SK-N-SH treated with all-trans-retinoic acid at 6 μM for 48 hours (cell line): ENCODE measurements around the gene FBXO33.

Source experiments
- ATAC-seq: fragments of 200-7000 bp; cut with Tn5 transposase; 3 replicates; pipeline ENCODE4 v1.9.1; 2020; ENCODE audit warnings: mild to moderate bottlenecking, moderate library complexity
- ARNTL ChIP-seq: fragments of 450-650 bp; formaldehyde crosslinking; IDR thresholded peaks from 2 replicates; pipeline ENCODE4 v1.5.0; 2020; ENCODE audit warnings: low read depth, mild to moderate bottlenecking, moderate library complexity, borderline replicate concordance
- BACH2 ChIP-seq: fragments of 250-450 bp; sonication (Bioruptor Pico); IDR thresholded peaks from 2 replicates; pipeline ENCODE4 v1.9.0; 2021; ENCODE audit warnings: mild to moderate bottlenecking, borderline replicate concordance
- CSDC2 ChIP-seq: fragments of 250-450 bp; sonication (Bioruptor Pico); IDR thresholded peaks from 2 replicates; pipeline ENCODE4 v1.5.0; 2020; ENCODE audit warnings: mild to moderate bottlenecking, moderate library complexity
- ESRRG ChIP-seq: fragments of 250-450 bp; sonication (Bioruptor Pico); IDR thresholded peaks from 2 replicates; pipeline ENCODE4 v1.6.1; 2021; ENCODE audit warnings: mild to moderate bottlenecking
- GLIS3 ChIP-seq: fragments of 250-450 bp; sonication (Bioruptor Pico); IDR thresholded peaks from 2 replicates; pipeline ENCODE4 v1.5.0; 2020; ENCODE audit warnings: mild to moderate bottlenecking, moderate library complexity
- ISL1 ChIP-seq: fragments of 250-450 bp; sonication (Bioruptor Pico); IDR thresholded peaks from 2 replicates; pipeline ENCODE4 v2.1.2; 2022; ENCODE audit warnings: mild to moderate bottlenecking, moderate library complexity
- OSR1 ChIP-seq: fragments of 250-450 bp; sonication (Bioruptor Pico); IDR thresholded peaks from 2 replicates; pipeline ENCODE4 v1.8.0; 2022; ENCODE audit warnings: moderate library complexity, mild to moderate bottlenecking, inconsistent platforms
- PPARA ChIP-seq: fragments of 250-450 bp; sonication (Bioruptor Pico); IDR thresholded peaks from 2 replicates; pipeline ENCODE4 v1.5.0; 2020; ENCODE audit warnings: mild to moderate bottlenecking, borderline replicate concordance
- RARB ChIP-seq: fragments of 250-450 bp; sonication (Bioruptor Pico); IDR thresholded peaks from 2 replicates; pipeline ENCODE4 v1.8.0; 2021; ENCODE audit warnings: mild to moderate bottlenecking, moderate library complexity
- SNAI2 ChIP-seq: fragments of 250-450 bp; sonication (Bioruptor Pico); IDR thresholded peaks from 2 replicates; pipeline ENCODE4 v1.5.0; 2020; ENCODE audit warnings: mild to moderate bottlenecking, moderate library complexity
- TCF4 ChIP-seq: fragments of 250-450 bp; sonication (Bioruptor Pico); IDR thresholded peaks from 2 replicates; pipeline ENCODE4 v1.8.0; 2021; ENCODE audit warnings: mild to moderate bottlenecking, moderate library complexity, borderline replicate concordance
- TOX ChIP-seq: fragments of 250-450 bp; sonication (Bioruptor Pico); IDR thresholded peaks from 2 replicates; pipeline ENCODE4 v1.8.0; 2021; ENCODE audit warnings: mild to moderate bottlenecking, moderate library complexity, borderline replicate concordance
- ZC3H10 ChIP-seq: fragments of 250-450 bp; sonication (Bioruptor Pico); IDR thresholded peaks from 2 replicates; pipeline ENCODE4 v1.5.1; 2021; ENCODE audit warnings: mild to moderate bottlenecking, moderate library complexity
- ZFP30 ChIP-seq: fragments of 450-650 bp; formaldehyde crosslinking; IDR thresholded peaks from 2 replicates; pipeline ENCODE4 v1.5.0; 2022; ENCODE audit warnings: mild to moderate bottlenecking, moderate library complexity
- ZNF565 ChIP-seq: fragments of 450-650 bp; formaldehyde crosslinking; conservative IDR thresholded peaks from 2 replicates; pipeline ENCODE4 v1.5.0; 2020; ENCODE audit warnings: low read depth, mild to moderate bottlenecking, moderate library complexity
- ZNF70 ChIP-seq: fragments of 450-650 bp; formaldehyde crosslinking; IDR thresholded peaks from 2 replicates; pipeline ENCODE4 v1.5.0; 2020; ENCODE audit warnings: mild to moderate bottlenecking, moderate library complexity
- ZNF8 ChIP-seq: fragments of 450-650 bp; formaldehyde crosslinking; IDR thresholded peaks from 2 replicates; pipeline ENCODE4 v1.5.0; 2020; ENCODE audit warnings: mild to moderate bottlenecking, moderate library complexity
- TF ChIP-seq, protein P1 (sequence below): fragments of 250-450 bp; sonication (Bioruptor Pico); IDR thresholded peaks from 2 replicates; pipeline ENCODE4 v1.8.0; 2020; ENCODE audit warnings: mild to moderate bottlenecking, moderate library complexity, borderline replicate concordance
- TF ChIP-seq, protein P2 (sequence below): fragments of 250-450 bp; sonication (Bioruptor Pico); IDR thresholded peaks from 2 replicates; pipeline ENCODE4 v1.8.0; 2021; ENCODE audit warnings: low read depth, mild to moderate bottlenecking, moderate library complexity, borderline replicate concordance
- TF ChIP-seq, protein P3 (sequence below): fragments of 250-450 bp; sonication (Bioruptor Pico); IDR thresholded peaks from 2 replicates; pipeline ENCODE4 v1.5.1; 2021; ENCODE audit warnings: mild to moderate bottlenecking, moderate library complexity
- TF ChIP-seq, protein P4 (sequence below): fragments of 250-450 bp; sonication (Bioruptor Pico); IDR thresholded peaks from 2 replicates; pipeline ENCODE4 v1.5.1; 2020; ENCODE audit warnings: low read depth, mild to moderate bottlenecking, moderate library complexity

The FBXO33 gene

DNA sequence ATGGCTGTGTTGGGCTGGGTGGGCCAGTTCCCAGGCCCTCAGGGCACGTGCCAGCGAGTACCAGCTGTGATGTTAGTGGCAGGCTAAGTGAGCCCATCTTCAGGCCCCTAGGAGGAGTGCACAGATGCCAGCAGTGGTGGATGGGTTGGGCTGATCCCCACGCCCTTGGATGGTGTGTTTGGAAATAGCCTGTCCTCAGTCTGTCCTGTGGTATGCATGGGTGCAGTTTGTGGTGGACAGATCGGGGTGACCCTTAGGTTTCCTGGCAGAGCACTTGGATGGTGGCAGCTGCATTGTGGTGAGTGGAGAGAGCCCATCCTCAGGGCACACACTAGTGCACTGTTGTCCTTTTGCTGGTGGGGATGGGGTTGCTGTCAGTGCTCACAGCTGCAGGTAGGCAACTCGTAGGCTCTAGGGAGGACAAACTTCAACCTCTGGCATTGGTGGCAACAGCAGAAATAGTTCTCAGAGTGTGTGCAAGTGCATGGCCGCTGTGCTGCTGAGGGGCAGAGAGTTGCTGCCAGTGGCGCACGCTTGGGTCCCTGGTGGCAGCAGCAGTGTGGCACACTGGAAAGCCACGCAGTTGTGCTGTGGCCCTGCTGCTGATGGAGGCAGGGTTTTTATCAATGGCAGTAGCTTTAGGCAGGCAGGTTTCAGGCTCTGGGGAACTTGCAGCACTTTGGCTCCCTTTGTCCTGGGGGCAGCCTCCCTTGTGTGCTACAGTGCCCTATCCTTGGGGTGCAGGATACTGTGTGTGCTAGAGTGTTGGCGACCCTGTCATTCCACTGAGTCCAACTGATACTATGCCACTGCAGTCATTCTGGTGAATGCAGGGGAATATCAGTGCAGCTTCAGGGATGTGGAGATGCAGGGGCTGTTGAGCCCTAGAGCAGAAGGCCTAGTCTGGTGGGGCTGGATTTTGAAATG is 65.5 kb downstream of the FBXO33 start:
- ATAC-seq: no peak

DNA sequence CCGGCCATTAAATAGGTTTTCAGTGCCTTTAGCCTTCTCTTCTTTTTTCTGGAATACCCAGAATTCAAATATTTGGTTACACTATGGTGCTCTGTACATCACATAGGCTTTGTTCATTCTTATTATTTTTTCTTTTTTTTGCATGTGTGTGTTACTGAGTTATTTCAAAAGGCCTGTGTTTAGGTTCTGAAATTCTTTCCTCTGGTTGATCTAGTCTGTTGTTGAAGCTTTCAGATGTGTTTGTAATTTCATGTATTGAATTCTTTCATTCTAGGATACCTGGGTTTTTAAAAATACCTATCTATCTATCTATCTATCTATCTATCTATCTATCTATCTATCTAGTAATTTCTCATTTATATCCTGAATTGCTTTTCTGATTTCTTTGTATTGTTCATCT is 66.9 kb downstream of the FBXO33 start:
- TF ChIP-seq ISL1 (CRISPR knock-in tag) (no peak), ZNF8 (CRISPR knock-in tag) (no peak), CSDC2 (CRISPR knock-in tag) (no peak), RARB (CRISPR knock-in tag) (no peak)
- TF ChIP-seq, protein P1, sequence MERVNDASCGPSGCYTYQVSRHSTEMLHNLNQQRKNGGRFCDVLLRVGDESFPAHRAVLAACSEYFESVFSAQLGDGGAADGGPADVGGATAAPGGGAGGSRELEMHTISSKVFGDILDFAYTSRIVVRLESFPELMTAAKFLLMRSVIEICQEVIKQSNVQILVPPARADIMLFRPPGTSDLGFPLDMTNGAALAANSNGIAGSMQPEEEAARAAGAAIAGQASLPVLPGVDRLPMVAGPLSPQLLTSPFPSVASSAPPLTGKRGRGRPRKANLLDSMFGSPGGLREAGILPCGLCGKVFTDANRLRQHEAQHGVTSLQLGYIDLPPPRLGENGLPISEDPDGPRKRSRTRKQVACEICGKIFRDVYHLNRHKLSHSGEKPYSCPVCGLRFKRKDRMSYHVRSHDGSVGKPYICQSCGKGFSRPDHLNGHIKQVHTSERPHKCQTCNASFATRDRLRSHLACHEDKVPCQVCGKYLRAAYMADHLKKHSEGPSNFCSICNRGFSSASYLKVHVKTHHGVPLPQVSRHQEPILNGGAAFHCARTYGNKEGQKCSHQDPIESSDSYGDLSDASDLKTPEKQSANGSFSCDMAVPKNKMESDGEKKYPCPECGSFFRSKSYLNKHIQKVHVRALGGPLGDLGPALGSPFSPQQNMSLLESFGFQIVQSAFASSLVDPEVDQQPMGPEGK: no peak
- TF ChIP-seq, protein P2, sequence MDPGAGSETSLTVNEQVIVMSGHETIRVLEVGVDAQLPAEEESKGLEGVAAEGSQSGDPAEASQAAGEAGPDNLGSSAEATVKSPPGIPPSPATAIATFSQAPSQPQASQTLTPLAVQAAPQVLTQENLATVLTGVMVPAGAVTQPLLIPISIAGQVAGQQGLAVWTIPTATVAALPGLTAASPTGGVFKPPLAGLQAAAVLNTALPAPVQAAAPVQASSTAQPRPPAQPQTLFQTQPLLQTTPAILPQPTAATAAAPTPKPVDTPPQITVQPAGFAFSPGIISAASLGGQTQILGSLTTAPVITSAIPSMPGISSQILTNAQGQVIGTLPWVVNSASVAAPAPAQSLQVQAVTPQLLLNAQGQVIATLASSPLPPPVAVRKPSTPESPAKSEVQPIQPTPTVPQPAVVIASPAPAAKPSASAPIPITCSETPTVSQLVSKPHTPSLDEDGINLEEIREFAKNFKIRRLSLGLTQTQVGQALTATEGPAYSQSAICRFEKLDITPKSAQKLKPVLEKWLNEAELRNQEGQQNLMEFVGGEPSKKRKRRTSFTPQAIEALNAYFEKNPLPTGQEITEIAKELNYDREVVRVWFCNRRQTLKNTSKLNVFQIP (CRISPR knock-in tag): no peak
- TF ChIP-seq, protein P3, sequence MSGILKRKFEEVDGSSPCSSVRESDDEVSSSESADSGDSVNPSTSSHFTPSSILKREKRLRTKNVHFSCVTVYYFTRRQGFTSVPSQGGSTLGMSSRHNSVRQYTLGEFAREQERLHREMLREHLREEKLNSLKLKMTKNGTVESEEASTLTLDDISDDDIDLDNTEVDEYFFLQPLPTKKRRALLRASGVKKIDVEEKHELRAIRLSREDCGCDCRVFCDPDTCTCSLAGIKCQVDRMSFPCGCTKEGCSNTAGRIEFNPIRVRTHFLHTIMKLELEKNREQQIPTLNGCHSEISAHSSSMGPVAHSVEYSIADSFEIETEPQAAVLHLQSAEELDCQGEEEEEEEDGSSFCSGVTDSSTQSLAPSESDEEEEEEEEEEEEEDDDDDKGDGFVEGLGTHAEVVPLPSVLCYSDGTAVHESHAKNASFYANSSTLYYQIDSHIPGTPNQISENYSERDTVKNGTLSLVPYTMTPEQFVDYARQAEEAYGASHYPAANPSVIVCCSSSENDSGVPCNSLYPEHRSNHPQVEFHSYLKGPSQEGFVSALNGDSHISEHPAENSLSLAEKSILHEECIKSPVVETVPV (CRISPR knock-in tag): no peak
- TF ChIP-seq, all 23 proteins: peak for 0
- no peak for ATAC-seq

More for the DNA sequence above, 65.5 kb downstream of the FBXO33 start:
- TF ChIP-seq ESRRG (CRISPR knock-in tag) (no peak), SNAI2 (CRISPR knock-in tag) (no peak), ZNF70 (no peak), ZFP30 (CRISPR knock-in tag) (no peak), ISL1 (CRISPR knock-in tag) (no peak), ARNTL (CRISPR knock-in tag) (no peak), ZC3H10 (CRISPR knock-in tag) (no peak), TOX (CRISPR knock-in tag) (no peak), BACH2 (CRISPR knock-in tag) (no peak), ZNF565 (CRISPR knock-in tag) (no peak), PPARA (CRISPR knock-in tag) (no peak), TCF4 (no peak), GLIS3 (CRISPR knock-in tag) (no peak), ZNF8 (CRISPR knock-in tag) (no peak), OSR1 (no peak)
- TF ChIP-seq, protein P4, sequence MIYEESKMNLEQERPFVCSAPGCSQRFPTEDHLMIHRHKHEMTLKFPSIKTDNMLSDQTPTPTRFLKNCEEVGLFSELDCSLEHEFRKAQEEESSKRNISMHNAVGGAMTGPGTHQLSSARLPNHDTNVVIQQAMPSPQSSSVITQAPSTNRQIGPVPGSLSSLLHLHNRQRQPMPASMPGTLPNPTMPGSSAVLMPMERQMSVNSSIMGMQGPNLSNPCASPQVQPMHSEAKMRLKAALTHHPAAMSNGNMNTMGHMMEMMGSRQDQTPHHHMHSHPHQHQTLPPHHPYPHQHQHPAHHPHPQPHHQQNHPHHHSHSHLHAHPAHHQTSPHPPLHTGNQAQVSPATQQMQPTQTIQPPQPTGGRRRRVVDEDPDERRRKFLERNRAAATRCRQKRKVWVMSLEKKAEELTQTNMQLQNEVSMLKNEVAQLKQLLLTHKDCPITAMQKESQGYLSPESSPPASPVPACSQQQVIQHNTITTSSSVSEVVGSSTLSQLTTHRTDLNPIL (CRISPR knock-in tag): no peak
- TF ChIP-seq, protein P1: no peak
- TF ChIP-seq, protein P3 (CRISPR knock-in tag): no peak
- TF ChIP-seq, protein P2 (CRISPR knock-in tag): no peak
